ENCODE results near the gene SPTB.

Gene SPTB

GRCh38 chr14:64722842-64723447 is 156.8 kb downstream of the SPTB start:
- H3K4me3 ChIP-seq (ENCODE audit: low read length): no peak overlapping the region
- TF ChIP-seq CTCF (conservative IDR thresholded peaks at IDR 0.05; ENCODE audit: low read length): no peak
- DNase-seq (ENCODE audit: low read depth): no peak

GRCh38 chr14:64721899-64722298 is 157.8 kb downstream of the SPTB start:
- no peak overlapping the region; the same call in 1 of the 2 replicates for H3K4me3 ChIP-seq (ENCODE audit: low read length)
- TF ChIP-seq CTCF (conservative IDR thresholded peaks at IDR 0.05; ENCODE audit: low read length): no peak
- DNase-seq (ENCODE audit: low read depth): peak; percentile 56

GRCh38 chr14:64721391-64721791 is 158.3 kb downstream of the SPTB start:
- TF ChIP-seq CTCF (conservative IDR thresholded peaks at IDR 0.05; ENCODE audit: low read length): no peak
- DNase-seq (ENCODE audit: low read depth): peak; percentile 98
- H3K4me3 ChIP-seq (ENCODE audit: low read length): peak overlapping the region; percentile 30; the same call in 1 of the 2 replicates

- no peak overlapping the region for H3K4me3 ChIP-seq (ENCODE audit: low read length)
- DNase-seq (ENCODE audit: low read depth): peak; percentile 66
- no peak for TF ChIP-seq CTCF (conservative IDR thresholded peaks at IDR 0.05; ENCODE audit: low read length)
These were observed 159.6 kb downstream of the SPTB start for GRCh38 chr14:64720131-64720576.

GRCh38 chr14:64719601-64720000 is 160.1 kb downstream of the SPTB start:
- no peak for TF ChIP-seq CTCF (conservative IDR thresholded peaks at IDR 0.05; ENCODE audit: low read length)
- no peak for DNase-seq (ENCODE audit: low read depth)
- H3K4me3 ChIP-seq (ENCODE audit: low read length): no peak overlapping the region

GRCh38 chr14:64718762-64719161 is 160.9 kb downstream of the SPTB start:
- DNase-seq (ENCODE audit: low read depth): no peak
- TF ChIP-seq CTCF (conservative IDR thresholded peaks at IDR 0.05; ENCODE audit: low read length): no peak
- no peak overlapping the region for H3K4me3 ChIP-seq (ENCODE audit: low read length)

GRCh38 chr14:64717870-64718269 is 161.8 kb downstream of the SPTB start:
- no peak for TF ChIP-seq CTCF (conservative IDR thresholded peaks at IDR 0.05; ENCODE audit: low read length)
- DNase-seq (ENCODE audit: low read depth): no peak
- no peak overlapping the region for H3K4me3 ChIP-seq (ENCODE audit: low read length)
